ENCODE measurements around the gene ZMIZ2. TPM values are rescaled to one million over a fixed set of nuclear protein-coding genes. Genes with fewer than 3 reads are reported as not detected.

The ZMIZ2 gene
- total RNA-seq, 1 experiment from 2014 or later = 142 TPM

DNA sequence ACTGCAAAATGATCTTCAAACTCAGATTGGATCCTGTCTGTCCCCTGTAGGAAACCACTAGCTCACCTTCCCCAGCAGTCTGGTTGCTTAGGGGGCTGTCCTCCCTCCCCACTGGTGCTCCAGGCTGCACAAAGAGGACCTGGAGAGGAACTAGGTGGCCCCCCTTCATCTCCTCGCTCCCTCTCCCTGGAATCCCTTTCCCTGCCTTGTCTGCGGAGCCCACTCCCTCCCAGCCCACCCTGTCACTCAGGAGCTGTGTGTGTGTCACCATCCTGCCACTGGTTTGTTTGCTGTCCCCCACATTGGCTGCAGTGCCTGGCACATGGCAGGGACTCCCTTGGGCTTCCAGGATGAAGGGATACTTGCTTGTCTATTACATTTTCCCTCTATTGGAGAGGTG, 35.5 kb upstream of the ZMIZ2 start:
- intact Hi-C loops (cut with micrococcal nuclease; ENCODE audit: unreplicated experiment) = loop anchor here (2.0 kb wide), 4 partner anchors 22 to 136 kb away; partner anchors contain the start of genes H2AZ2 and PPIA
- peak overlapping the region; percentile 40; the same call in 1 of the 2 replicates for H3K4me2 ChIP-seq

DNA sequence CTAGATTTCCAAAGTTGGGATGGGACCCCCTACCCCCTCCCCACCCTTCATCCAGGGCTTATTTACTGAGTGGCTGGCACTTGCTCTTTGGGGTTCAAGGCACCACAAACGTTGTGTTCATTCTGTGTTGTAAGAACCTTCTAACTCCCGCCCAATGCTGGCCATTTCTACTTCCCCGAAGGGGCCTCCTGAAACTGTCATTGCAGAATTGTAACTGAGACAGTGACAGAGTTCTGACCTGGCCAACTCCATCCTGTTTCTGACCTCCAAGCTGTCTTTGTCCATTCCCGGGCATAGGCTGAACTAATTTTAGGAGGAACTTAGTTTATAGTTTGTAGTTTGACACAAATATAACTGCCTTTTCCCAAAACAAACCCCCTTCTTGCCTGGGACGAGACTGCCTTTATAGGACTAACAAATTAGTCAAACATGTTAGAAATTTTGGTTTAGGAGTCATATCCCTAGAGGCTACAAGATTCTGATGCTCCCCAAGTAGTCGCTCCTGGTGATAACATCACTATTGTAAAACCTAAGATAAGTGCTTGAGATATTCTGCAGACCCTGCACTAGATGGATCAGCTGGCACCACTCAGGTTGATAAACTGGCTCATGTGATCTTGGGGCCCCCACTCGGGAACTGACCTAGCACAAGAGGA, 34.8 kb upstream of the ZMIZ2 start:
- Histone ChIP-seq H2AFZ (no peak overlapping the region), H3K27me3 (ENCODE audit: insufficient read depth, low read depth) (no peaks in the 10 kb centered on the region), H4K20me1 (ENCODE audit: insufficient read depth) (no peaks in the 10 kb centered on the region), H3K9me3 (ENCODE audit: insufficient read depth, low read depth) (no peaks in the 10 kb centered on the region), H3K4me1 (replicated peaks; ENCODE audit: insufficient read depth) (peaks cover 59% of the 10 kb centered on the region), H3K36me3 (ENCODE audit: low read depth) (no peaks in the 10 kb centered on the region), H3K9me2 (ENCODE audit: insufficient read depth) (no peaks in the 10 kb centered on the region), H3K27ac (no peak overlapping the region), H3K4me2 (no peak overlapping the region), H3K79me2 (ENCODE audit: low read depth) (no peaks in the 10 kb centered on the region), H3K4me3 (no peak overlapping the region), H3F3A (ENCODE audit: insufficient read depth, low read depth) (peaks cover 57% of the 10 kb centered on the region; the same call in 1 of the 2 replicates)
- intact Hi-C loops (cut with micrococcal nuclease; ENCODE audit: unreplicated experiment) = loop anchor here (2.0 kb wide), 4 partner anchors 21 to 135 kb away; partner anchors contain the start of genes H2AZ2 and PPIA
- POLR2A ChIA-PET (ENCODE audit: unreplicated experiment) = interaction anchor here (0.6 kb wide), 1 partner anchor 179 kb away, joined by 8 read pairs; no protein-coding TSS in a partner anchor
- TSS peak; percentile 3 for BruUV-seq (replicated peaks)
- DNase-seq = no peak
- CTCF ChIA-PET = no interaction called here
- TF ChIP-seq EZH2 (IDR thresholded peaks at IDR 0.05; ENCODE audit: low read depth) = no peak
- TF ChIP-seq, protein P1, sequence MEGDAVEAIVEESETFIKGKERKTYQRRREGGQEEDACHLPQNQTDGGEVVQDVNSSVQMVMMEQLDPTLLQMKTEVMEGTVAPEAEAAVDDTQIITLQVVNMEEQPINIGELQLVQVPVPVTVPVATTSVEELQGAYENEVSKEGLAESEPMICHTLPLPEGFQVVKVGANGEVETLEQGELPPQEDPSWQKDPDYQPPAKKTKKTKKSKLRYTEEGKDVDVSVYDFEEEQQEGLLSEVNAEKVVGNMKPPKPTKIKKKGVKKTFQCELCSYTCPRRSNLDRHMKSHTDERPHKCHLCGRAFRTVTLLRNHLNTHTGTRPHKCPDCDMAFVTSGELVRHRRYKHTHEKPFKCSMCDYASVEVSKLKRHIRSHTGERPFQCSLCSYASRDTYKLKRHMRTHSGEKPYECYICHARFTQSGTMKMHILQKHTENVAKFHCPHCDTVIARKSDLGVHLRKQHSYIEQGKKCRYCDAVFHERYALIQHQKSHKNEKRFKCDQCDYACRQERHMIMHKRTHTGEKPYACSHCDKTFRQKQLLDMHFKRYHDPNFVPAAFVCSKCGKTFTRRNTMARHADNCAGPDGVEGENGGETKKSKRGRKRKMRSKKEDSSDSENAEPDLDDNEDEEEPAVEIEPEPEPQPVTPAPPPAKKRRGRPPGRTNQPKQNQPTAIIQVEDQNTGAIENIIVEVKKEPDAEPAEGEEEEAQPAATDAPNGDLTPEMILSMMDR (conservative IDR thresholded peaks at IDR 0.05) = no peak

More for the DNA sequence above, 35.5 kb upstream of the ZMIZ2 start:
- TF ChIP-seq EZH2 (IDR thresholded peaks at IDR 0.05; ENCODE audit: low read depth) = no peak
- TF ChIP-seq, protein P1 (conservative IDR thresholded peaks at IDR 0.05) = no peak
- Histone ChIP-seq H3K79me2 (ENCODE audit: low read depth) (no peaks in the 10 kb centered on the region), H3F3A (ENCODE audit: insufficient read depth, low read depth) (peaks cover 57% of the 10 kb centered on the region; the same call in 1 of the 2 replicates), H3K27me3 (ENCODE audit: insufficient read depth, low read depth) (no peaks in the 10 kb centered on the region), H3K4me3 (no peak overlapping the region), H3K9me3 (ENCODE audit: insufficient read depth, low read depth) (no peaks in the 10 kb centered on the region), H3K4me1 (replicated peaks; ENCODE audit: insufficient read depth) (peaks cover 59% of the 10 kb centered on the region), H3K9me2 (ENCODE audit: insufficient read depth) (no peaks in the 10 kb centered on the region), H3K36me3 (ENCODE audit: low read depth) (no peaks in the 10 kb centered on the region), H3K27ac (no peak overlapping the region), H2AFZ (no peak overlapping the region), H4K20me1 (ENCODE audit: insufficient read depth) (no peaks in the 10 kb centered on the region)
- BruUV-seq (replicated peaks) = no TSS peak
- no peak for DNase-seq
- POLR2A ChIA-PET (ENCODE audit: unreplicated experiment) = interaction anchor here (0.6 kb wide), 1 partner anchor 178 kb away, joined by 8 read pairs; no protein-coding TSS in a partner anchor
- CTCF ChIA-PET = no interaction called here

DNA sequence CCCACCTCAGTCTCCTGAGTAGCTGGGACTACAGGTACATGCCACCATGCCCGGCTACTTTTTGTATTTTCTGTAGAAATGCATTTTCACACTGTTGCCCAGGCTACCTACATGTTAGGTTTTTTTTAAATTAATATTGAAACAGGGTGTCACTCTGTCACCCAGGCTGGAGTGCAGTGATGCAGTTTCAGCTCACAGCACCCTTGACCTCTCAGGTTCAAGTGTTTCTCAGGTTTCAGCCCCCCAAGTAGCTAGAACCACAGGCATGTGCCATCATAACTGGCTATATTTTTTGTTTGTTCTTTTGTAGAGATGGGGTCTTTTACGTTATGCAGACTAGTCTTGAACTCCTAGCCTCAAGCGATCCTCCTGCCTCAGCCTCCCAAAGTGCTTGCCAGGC, 32.4 kb upstream of the ZMIZ2 start:
- Histone ChIP-seq H3K27me3 (ENCODE audit: insufficient read depth, low read depth) (no peaks in the 10 kb centered on the region), H3K4me2 (no peak overlapping the region), H3K36me3 (ENCODE audit: low read depth) (no peaks in the 10 kb centered on the region), H3K9me2 (ENCODE audit: insufficient read depth) (no peaks in the 10 kb centered on the region), H3K4me1 (replicated peaks; ENCODE audit: insufficient read depth) (peaks cover 45% of the 10 kb centered on the region), H2AFZ (no peak overlapping the region), H3F3A (ENCODE audit: insufficient read depth, low read depth) (peaks cover 50% of the 10 kb centered on the region; the same call in 1 of the 2 replicates), H3K4me3 (no peak overlapping the region), H3K27ac (peak overlapping the region; percentile 28), H4K20me1 (ENCODE audit: insufficient read depth) (no peaks in the 10 kb centered on the region), H3K79me2 (ENCODE audit: low read depth) (no peaks in the 10 kb centered on the region), H3K9me3 (ENCODE audit: insufficient read depth, low read depth) (peaks cover 10% of the 10 kb centered on the region)
- intact Hi-C loops (cut with micrococcal nuclease; ENCODE audit: unreplicated experiment) = no loop called here
- DNase-seq = no peak
- ChIA-PET CTCF (no interaction called here), POLR2A (ENCODE audit: unreplicated experiment) (no interaction called here)
- BruUV-seq (replicated peaks) = no TSS peak
- TF ChIP-seq, protein P1 (conservative IDR thresholded peaks at IDR 0.05) = no peak
- TF ChIP-seq EZH2 (IDR thresholded peaks at IDR 0.05; ENCODE audit: low read depth) = no peak
